Daoy (cell line): Measurements from ENCODE around the gene NIT1. TPM values are rescaled to one million over a fixed set of nuclear protein-coding genes. Genes with fewer than 3 reads are reported as not detected.
"Not testable (repeated sequence)": the region's sequence is repeated elsewhere in the genome, so short reads cannot be mapped to it uniquely, and the experiment has no call there.

Experiments used
- DNase-seq: peaks from one replicate; pipeline ENCODE4 v3.0.0-alpha.2; 2015; ENCODE audit warnings: low read depth
- total RNA-seq: library from RNA; depleted of rRNA; stranded (reverse); fragments of >200 nt; shearing (Covaris generic); gene quantifications from 2 replicates; pipeline ENCODE4 v1.2.3, GENCODE V29; 2014

Gene NIT1
- total RNA-seq, 1 experiment from 2014 or later = 16.3 TPM

- DNase-seq = no peak
Measured at GRCh38 chr1:161114556-161114955, 3.3 kb upstream of the NIT1 start.

- peak; percentile 94 for DNase-seq
Measured at GRCh38 chr1:161115132-161115711, 2.7 kb upstream of the NIT1 start.

- DNase-seq = not testable (repeated sequence)
Measured at GRCh38 chr1:161115961-161116360, 1.9 kb upstream of the NIT1 start.

GRCh38 chr1:161119092-161119903 lies 1.4 kb downstream of the NIT1 start:
- peak; percentile 62 for DNase-seq

GRCh38 chr1:161121042-161121650 lies 3.2 kb downstream of the NIT1 start:
- no peak for DNase-seq

- no peak for DNase-seq
Measured at GRCh38 chr1:161121834-161122233, 3.9 kb downstream of the NIT1 start.

- DNase-seq = no peak
Measured at GRCh38 chr1:161122967-161123366, 5.1 kb downstream of the NIT1 start.

GRCh38 chr1:161127649-161128048 lies 9.7 kb downstream of the NIT1 start:
- DNase-seq = no peak

- DNase-seq = no peak
Measured at GRCh38 chr1:161128591-161129420, 10.9 kb downstream of the NIT1 start.

- no peak for DNase-seq
Measured at GRCh38 chr1:161130266-161130665, 12.4 kb downstream of the NIT1 start.

- peak; percentile 16 for DNase-seq
Measured at GRCh38 chr1:161131523-161132409, 13.9 kb downstream of the NIT1 start.

GRCh38 chr1:161132410-161133219 lies 14.7 kb downstream of the NIT1 start, which contains the start of gene DEDD:
Gene DEDD, minus strand, starts transcription at chr1:161132667. Its CDS starts 8,205 bp downstream, at chr1:161124462.
- DNase-seq = peak; percentile 97

GRCh38 chr1:161133220-161133740 lies 15.4 kb downstream of the NIT1 start:
- peak; percentile 12 for DNase-seq

GRCh38 chr1:161137881-161138280 lies 20.0 kb downstream of the NIT1 start:
- no peak for DNase-seq

GRCh38 chr1:161138431-161138830 lies 20.5 kb downstream of the NIT1 start:
- DNase-seq = no peak

- peak; percentile 15 for DNase-seq
Measured at GRCh38 chr1:161139766-161140165, 21.9 kb downstream of the NIT1 start.

- DNase-seq = no peak
Measured at GRCh38 chr1:161140755-161141400, 23.0 kb downstream of the NIT1 start.

- no peak for DNase-seq
Measured at GRCh38 chr1:161145832-161146231, 27.9 kb downstream of the NIT1 start.

GRCh38 chr1:161153176-161153575 lies 35.3 kb downstream of the NIT1 start:
- DNase-seq = no peak
